ENCODE results near the gene FAM174B.
"Not testable (repeated sequence)": the region's sequence is repeated elsewhere in the genome, so short reads cannot be mapped to it uniquely, and the experiment has no call there.

Gene FAM174B

DNA sequence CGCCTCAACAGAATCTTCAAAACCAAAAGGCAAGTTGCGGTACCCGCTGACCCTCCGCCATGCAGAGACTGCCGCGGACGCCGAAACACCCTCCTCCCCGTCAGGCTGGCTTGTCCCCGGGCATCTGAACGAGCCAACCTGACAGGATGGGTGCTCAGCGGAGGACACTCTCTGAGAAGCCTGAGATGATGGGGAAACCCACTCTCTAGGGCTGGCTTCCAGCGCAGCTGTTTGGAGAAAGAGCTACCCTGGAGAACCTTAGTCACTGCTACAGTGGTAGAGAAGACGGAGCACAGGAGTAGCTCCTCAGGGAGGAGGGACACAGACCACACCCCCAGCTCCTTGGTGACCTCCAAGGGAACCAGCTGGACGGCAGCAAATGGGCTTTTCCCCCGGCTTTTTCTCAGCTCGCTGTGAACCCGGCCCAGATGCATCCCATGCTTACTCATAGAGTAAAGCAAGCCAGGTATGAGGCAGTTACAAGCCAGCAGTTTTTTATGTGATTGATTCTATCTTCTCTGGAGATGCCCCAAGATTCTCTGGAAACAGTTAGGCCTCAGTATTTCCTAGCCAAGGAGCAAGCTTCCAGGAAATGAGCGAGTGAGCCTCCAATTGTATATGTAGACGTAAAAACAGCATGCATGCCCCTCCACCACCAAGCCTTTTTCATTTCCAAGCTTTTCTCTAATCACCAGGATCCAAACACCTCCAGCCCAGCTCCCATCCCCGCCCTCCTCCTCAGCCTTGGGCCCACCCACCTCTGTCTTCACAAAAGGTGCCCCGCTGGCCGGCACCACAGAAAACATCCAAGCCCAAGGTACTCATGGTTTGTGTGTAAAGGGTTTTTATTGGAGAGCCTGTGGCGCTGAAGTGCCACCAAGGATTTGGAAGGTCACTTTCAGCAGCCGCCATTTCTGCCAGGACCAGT lies 38.7 kb downstream of the FAM174B start:
- DNase-seq: no peak

DNA sequence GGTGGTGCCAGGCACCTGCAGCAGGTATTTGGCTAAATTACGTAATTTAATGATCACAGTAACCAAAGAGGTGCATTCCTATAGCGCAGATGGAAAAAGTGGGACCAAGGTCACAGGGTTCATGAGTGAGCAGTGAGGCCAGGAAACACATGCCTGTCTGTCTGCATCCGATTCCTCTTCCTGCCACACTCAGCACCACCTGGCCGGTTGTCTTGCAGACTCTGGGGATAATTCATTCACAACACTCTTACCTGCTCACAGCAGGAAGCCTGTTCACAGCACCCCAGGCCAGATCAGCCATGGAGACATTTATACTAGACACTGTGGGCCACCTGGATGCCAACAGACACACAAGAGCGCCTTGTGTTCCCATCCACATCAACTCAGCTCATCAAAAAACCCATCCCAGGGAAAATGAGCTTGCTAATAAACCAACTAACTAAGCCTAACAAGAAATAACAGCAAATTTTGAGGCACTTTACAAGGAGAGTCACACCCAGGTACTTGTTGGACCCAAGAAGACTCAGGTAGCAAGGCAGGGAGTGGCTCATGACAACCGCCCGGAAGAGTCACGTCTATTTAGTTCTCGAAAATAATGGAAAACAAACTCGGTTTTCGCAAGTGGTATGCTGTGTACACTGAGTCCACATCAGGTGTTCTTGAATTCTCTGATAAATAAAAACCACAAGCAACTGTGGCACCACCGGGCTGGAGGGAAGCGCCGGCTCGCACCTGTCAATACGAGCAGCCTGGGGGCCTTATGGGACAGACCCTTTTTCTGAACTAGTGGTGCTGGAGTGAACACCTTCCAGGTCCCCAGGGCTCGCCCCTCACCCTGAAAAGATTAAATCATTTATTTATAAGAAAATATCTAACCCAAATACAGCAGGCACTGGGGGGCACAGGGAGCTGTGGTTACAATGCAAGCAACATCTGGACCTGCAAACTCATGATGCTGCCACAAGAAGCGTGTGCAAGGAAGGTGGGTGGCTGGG lies 40.5 kb downstream of the FAM174B start:
- DNase-seq: no peak

DNA sequence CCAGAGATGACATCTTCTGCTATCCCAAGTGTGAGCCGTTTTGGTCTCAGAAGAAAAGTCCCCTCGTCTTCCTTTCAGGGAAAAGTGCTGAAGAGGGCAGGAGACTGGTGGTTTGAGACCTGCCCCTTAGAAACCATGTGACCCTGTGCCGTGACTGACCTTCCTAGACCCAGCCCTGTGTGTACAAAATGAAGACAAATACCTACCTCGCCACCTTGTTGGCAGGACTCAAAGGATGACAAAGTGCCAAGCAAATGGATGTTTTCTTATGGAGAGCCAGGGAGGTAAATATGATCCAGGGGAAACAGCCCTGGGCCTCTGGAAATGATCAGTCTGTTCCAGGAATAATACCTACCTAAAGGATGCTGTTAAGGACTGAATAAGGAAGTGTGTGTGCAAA lies 41.3 kb downstream of the FAM174B start:
- no peak for DNase-seq

DNA sequence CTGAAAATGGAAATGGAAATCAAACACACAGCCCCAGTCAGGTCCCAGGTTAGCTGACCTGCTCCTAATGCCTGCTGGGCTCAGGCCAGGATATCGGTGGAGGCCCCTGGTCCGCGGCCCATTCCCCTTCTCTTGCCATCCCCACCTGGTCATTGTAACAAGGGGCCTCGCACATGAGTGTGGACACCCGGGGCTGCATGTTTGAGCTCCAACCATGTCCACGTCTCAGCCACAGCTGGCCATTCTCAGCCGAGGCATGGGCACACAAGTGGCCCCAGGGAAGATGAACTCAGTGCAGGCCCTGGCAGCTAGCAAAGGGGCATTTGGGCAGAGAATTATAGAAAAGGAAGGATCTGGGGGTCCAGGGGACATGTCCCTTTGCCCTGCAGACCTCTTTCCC lies 41.7 kb downstream of the FAM174B start:
- no peak for DNase-seq

DNA sequence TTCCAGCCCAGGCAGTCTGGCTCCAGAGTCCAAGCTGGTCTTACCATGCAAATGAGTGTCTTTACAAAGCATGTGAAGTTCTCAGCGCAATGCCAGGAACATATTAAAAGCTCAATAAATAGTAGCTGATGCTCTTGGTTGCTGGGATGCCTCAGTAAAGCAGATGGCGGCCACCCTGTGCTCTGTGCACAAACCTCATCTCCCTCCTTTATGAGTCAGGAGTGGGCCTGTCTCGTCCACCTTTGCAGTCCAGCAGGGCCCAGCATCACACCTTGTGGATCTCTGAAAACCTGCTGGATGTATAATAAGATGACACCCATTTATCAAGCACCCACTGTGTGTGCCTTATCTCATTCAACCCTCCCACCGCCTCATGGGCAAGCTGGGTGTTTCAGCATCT lies 42.7 kb downstream of the FAM174B start:
- DNase-seq: no peak

DNA sequence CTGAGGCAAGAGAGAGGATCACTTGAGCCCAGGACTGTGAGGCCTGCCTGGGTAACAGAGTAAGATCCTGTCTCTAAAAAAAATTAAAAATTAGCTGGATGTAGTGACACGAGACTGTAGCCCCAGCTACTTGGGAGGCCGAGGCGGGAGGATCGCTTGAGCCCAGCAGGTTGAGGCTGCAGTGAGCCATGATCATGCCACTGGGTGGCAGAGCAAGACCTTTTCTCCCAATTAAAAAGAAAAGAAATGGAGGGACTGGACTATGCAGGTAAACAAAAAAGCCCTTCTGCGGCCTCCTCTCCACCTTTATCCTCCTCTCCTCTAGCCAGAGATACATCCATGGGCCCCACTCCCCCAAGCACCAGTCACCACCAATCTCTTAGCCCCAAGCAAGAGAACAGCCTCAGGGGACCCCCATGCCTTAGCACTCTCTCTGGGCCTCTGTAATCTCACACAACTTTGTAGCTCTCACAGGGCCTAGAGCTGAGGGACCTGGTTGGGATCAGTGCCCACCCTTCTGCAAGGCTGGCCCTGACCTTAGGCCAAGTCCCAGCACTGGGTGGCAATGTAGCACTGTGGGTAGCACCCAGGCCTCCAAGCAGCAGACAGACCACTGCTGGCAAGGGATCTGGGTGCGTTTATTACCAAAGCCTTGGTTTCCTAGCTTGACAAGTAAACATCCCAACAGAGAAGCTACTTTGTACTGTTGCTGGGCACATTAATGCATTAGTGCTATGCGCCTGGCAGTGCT lies 43.4 kb downstream of the FAM174B start:
- DNase-seq: no peak

DNA sequence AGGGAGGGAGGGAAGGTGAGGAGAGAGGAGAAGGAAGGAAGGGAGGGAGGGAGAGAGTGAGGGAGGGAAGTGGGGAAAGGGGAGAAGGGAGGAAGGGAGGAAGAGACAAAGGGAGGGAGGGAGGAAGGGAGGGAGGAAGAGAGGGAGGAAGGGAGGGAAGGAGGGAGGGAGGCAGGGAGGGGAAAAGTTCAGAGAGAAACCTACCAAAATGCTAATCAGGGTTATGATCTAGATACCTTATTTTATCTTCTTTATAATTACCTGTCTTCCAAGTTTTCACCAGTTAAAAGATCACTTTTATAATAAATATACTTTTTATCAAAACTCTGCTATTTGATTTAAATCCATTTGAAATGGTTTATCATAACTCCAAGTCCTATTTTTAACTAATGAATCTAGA lies 44.4 kb downstream of the FAM174B start:
- no peak for DNase-seq

DNA sequence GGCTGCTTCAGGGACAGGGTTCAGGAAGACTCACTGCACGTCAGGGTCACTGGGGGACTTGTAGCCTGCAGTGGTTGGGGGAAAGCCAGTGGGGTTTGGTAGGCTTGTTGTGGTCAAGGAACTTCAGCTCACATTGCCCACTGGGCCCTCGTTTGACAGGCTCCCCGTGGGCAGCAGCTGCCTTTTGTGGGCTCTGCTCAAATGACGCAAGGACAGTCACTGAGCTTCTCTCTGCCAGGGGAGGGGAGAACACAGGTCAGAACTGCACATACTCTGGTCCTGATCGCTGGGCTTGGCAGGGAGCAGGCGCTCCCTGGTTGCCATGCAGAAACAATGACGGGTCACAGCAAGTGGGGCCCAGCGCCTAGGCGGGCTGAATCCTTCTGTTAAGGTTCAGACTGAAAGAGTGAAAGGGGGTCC lies 45.5 kb downstream of the FAM174B start:
- DNase-seq: no peak

DNA sequence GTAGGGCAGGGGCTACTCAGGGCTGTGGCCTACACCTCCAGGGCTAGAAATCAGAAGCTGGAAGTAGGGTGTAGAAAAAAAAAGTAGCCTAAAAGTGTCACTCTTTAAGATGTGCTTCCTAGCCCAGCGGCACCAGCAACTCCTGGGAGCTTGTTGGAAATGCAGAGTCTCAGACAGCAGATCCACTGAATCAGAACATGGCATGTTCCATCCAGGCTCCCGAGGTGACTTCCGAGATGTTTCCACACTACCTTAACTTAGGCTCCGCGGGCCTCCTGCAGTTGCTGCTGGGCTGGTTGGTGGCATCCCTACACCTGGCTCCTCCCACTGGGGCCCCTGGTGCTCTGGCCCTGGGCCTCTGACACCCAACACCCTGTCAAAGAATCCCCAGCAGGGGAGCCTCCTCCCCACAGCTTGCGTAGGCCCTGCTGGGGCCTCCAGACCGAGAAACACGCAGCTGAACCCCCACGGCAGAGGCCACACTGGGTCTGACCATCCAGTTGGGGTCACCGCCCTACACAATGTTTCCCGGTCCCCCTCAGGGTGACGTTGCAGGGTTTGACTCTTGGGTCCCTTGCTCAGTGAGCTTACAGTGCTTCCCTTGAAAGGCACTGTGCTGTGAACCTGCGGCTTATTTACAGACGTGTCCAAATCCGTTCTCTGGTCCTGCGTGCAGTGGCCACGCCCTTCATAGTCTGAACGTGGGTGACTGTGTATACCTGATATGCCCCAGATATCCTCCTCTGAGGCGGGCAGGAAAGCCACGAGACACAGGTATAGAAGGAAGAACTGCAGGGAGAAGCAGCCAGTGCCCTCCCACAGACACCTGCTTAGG lies 46.5 kb downstream of the FAM174B start:
- DNase-seq: no peak

DNA sequence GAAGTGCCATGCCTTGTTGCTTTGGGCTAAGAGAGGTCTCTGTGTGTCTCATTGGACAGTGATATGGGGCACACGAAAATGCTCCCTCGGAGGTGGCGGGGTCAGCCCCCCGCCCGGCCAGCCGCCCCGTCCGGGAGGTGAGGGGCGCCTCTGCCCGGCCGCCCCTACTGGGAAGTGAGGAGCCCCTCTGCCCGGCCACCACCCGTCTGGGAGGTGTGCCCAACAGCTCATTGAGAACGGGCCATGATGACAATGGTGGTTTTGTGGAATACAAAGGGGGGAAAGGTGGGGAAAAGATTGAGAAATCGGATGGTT lies 48.8 kb downstream of the FAM174B start:
- not testable (repeated sequence) for DNase-seq

DNA sequence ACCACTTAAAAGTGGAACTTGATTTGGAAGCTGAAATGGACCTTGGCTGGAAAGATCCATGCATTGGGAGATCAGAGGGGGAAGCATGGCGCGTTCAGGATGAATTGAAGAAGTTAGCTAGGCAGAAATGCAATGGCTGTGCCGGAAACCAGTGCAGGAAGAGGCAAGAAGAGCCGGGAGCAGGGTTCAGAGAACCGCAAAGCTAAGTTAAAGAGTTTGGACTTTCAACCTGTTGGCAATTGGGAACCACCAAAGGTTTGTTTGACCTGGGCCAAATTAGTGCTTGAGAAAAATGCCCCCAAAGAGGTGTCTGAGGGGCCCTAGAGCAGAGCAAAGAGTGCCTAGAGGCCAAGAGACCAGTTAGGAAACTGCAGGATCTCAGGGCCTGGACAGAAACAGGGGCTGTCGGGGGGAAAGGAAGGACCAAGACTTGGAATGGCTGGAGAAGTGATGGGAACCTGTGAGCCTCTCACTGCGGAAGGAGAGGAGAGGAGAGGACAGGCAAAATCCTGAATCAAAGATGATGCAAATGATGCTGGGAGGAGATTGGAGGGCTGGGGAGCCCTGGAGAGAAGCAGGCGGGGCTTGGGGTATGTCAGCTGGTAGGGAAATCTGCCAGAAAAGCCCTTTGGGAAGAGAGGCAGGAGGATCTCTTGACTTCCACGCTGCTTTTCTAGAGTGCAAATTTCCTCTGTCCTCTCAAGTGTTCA lies 49.3 kb downstream of the FAM174B start:
- no peak for DNase-seq

DNA sequence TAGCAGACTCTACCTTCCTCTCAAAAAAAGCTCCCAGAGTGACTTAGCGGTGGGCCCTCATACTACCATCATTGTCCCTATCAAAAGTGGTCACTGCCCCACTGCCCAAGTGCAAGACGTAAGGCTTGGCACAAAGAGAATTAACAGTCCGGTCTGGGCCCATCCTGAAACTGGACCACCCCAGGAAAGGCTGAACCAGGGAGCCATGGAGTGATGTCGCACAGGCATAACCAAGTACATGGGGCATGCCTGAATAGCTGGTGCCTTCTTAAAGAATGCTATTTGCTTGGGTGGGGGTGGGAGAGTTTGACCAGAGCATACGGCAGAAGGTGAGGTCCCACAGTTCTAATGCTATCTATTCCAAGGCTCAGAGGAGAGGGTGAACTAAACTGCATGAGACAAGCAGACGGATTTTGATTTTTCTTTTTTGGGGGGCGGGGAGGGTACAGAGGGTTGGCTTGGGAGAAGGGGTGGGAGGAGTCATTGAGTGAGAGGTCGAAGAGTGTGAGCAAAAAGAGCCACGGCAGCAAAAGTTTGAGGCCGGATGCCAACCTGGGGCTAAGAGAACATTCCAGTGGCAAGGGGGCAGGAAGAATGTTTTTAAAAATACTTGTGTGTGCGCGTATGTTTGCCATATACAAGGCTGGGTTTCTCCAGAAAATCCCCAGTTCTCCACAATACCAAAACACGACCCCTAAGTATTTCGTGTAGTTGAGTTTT lies 50.2 kb downstream of the FAM174B start:
- DNase-seq: no peak

DNA sequence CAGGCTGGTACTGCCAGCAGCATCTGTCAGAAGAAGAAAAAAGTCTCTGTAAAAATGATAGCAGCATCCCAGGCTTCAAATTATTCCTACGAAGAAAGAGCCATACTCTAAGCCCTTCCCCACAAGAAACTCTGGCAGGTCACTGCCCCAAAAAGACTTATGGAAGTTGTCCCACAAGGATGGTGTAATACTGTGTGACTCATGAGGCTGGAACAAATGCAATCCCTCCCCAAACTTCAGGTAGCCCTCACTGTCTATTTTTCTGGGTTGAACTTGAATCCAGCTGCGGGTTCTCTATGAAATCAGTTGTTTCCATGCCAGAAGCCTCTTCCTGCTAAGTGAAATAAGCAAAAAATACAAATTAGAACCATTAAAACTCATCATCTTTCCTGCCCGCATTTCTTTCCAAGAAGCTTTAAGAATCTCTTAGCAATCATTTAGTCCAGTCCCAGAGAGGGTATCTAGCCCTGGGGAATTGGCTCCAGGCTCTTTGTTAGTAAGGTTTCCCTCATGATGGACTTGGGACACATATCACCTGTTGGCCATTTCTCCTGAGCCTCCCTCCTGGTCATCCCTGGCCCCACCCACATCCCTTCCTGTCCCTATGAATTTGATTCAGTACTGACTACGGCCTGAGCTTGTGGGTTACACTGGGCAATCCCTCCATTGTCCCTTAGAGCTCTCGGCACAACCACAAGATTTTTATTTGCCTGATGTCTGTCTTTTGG lies 51.7 kb downstream of the FAM174B start:
- DNase-seq: no peak

DNA sequence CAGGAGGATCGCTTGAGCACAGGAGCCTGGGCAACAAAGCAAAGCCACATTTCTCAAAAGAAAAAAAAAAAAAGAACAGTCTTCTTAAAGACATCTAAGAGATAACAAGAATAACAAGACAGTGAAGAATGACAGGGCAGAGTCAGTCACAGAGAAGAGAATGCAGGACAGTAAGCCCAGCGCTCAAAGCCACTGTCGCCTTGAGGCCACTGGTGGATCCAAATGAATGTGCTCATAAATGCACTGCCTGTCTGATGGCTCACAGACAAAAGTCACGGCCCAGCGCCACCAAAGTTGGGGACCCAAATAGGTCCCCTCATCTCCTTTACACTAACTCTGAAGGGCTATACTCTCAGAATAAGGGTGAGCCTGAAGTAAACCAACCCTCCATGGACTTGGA lies 52.3 kb downstream of the FAM174B start:
- DNase-seq: no peak

DNA sequence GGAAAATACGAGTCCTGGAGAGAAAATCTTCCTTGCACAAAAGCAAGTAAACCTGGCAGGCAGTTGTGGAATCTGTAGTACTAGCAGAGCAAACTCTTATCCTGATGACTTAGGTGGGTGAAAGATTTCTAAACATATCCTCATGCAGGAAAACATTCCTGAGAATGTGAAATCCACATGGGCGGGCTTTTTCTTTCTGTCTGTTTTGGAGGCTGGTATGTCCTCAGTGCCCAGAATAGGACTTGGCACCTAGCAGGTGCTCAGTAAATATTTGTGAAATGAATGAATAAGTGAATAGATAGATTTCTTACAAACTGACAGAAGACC lies 53.3 kb downstream of the FAM174B start:
- DNase-seq: no peak

DNA sequence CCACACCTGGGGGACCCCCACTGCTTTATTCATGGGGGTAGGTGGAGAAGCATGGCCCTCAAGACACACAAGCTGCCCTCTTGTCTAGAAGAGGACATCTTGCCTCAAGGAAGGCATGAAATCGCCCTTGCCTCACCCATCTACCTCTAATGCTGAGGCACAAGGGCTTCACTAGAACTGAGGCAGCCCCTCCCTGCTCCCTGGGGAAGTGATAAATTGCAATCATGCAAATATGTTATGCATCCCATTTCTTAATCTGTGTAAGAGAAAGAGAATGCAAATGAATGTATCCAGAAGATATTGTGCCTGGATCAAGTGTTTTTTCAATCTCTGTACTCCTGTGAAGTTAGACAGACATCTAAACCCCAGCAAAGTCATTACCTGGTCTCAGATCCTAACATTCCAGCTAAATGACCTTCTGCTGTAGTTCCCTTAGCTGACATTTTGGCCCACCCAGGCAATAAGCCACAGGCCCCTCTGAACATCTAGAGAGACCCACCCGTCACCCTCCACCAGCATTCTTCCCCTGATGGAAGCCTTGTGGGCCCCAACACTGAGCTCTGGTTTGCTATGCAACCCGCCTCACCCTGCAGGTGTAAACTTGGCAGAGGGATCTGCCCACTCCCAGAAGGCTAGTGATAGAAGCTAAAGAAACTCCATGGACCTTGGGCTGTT lies 53.8 kb downstream of the FAM174B start:
- DNase-seq: no peak

DNA sequence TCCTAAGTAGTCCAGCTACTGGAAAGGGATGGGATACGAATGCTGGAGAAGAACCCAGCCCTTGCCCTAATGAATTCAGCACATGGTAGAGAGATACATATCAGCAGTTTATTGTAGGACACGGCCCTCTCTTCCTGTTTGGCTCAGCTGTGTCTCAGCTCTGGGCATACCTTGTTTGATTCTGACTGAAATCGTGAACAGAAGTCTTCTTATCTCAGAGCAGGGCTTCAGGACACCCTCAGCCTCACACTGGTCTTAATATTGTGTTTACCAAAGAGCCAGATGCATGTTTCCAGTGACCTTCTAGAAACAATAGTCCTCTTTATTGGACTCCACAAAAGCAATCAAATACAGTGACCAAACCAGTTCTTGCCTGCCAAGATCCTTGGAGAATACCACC lies 54.7 kb downstream of the FAM174B start:
- no peak for DNase-seq

DNA sequence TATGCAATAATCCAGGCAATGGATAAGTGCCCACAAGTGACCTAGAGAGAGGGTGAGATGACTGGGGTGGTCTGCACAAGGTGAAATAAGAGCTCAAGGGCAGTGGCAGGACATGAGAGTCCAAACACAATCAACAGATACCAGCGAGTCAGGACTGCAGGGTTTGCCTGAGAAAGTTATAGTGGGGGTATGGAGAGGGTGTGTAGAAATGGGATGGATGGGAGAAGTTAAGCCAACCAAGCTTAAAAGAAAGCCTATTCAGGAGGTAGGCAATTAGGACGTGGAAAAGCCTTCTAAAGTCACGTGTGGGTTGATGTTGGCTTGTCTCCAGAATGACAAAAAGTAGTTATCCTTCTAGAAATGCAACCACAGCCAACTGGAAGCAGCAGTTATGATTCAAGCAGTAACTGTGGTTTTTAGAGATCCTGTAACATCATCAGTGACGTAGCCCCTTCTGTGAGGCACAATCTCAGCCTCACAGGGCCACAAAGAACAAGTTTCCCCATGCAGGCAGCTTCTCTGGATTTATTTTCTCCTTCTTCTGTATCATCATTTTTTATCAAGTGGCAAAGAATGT lies 56.1 kb downstream of the FAM174B start:
- no peak for DNase-seq

DNA sequence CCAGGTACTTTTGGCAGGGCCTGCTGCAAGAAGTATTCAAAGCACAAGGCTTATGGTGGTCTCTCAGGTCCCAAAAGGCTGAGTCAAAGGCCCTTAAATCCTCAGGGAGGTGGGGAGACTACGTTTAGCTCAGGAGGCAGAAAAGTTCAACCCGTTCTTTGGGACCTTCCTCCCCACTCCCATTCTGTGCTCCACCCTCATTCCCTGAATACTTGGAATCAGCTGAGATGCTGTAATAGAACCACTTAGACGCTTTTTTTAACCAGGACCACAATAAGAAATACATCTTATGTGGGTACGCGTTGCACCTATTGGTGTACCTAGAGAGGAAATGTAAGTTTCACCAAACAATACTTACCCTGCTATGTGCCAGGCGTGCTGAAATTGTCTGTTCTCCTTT lies 58.0 kb downstream of the FAM174B start:
- DNase-seq: no peak
